ENCODE measurements around the gene PTPN21.

- TF ChIP-seq CTCF (IDR thresholded peaks at IDR 0.05), result no peak
- no peak for TF ChIP-seq POLR2A (IDR thresholded peaks at IDR 0.05)
- TF ChIP-seq POLR2AphosphoS5 (IDR thresholded peaks at IDR 0.05), result no peak
Observed at GRCh38 chr14:88505621-88506020, 49.2 kb downstream of the PTPN21 start.

All from stomach (tissue), 4 donors.